H1 (cell line): ENCODE measurements around the gene WBP4. TPM values are rescaled to one million over a fixed set of nuclear protein-coding genes. Genes with fewer than 3 reads are reported as not detected.
"Not testable (repeated sequence)": the region's sequence is repeated elsewhere in the genome, so short reads cannot be mapped to it uniquely, and the experiment has no call there.

ENCODE experiments used
- CTCF ChIA-PET: fragments of 300-600 bp; sonication (Branson Sonifier 250); formaldehyde crosslinking; loops from one replicate; lab custom pipeline; 2021; ENCODE audit not compliant: partially characterized antibody; lab: Charles Lee
- POLR2A ChIA-PET: fragments of 300-600 bp; sonication (Branson Sonifier 250); formaldehyde crosslinking; loops from one replicate; lab custom pipeline; 2021; ENCODE audit warnings: inconsistent platforms; ENCODE audit not compliant: partially characterized antibody; lab: Charles Lee
- DNase-seq, 2 experiments: peaks; one replicate each; pipeline versions ENCODE4 v3.0.0 to v3.0.0-alpha.2; 2010 to 2022; ENCODE audit warnings: low spot score in 2 of 2, low read depth in 1 of 2, mixed read lengths in 1 of 2
- FAIRE-seq: peaks from 2 replicates; lab custom pipeline; 2011; peaks lifted over from hg19 to GRCh38; lab: Jason Lieb, UNC
- H2AFZ ChIP-seq: 2 replicates; pipeline ENCODE4 v1.8.1; 2012; ENCODE audit warnings: low read length, inconsistent platforms
- H2AK5ac ChIP-seq: 2 replicates; pipeline ENCODE4 v1.6.1; 2013; ENCODE audit warnings: low read depth, low read length
- H2BK120ac ChIP-seq: replicated peaks from 2 replicates; pipeline ENCODE3; 2013; ENCODE audit warnings: low read depth, low read length, inconsistent platforms
- H2BK12ac ChIP-seq: 2 replicates; pipeline ENCODE4 v1.6.1; 2013; ENCODE audit warnings: low read depth, low read length
- H2BK15ac ChIP-seq: 2 replicates; pipeline ENCODE4 v1.6.1; 2013; ENCODE audit warnings: low read length
- H2BK20ac ChIP-seq: 2 replicates; pipeline ENCODE4 v1.6.1; 2013; ENCODE audit warnings: low read length
- H2BK5ac ChIP-seq: 2 replicates; pipeline ENCODE4 v1.6.1; 2013; ENCODE audit warnings: low read depth, low read length
- H3K14ac ChIP-seq: 2 replicates; pipeline ENCODE4 v1.6.1; 2013; ENCODE audit warnings: inconsistent platforms; ENCODE audit not compliant: insufficient read length
- H3K18ac ChIP-seq: 2 replicates; pipeline ENCODE4 v1.6.1; 2013; ENCODE audit warnings: low read length; ENCODE audit errors: extremely low read depth
- H3K23ac ChIP-seq: 2 replicates; pipeline ENCODE4 v1.6.1; 2013; ENCODE audit warnings: inconsistent platforms; ENCODE audit not compliant: insufficient read length
- H3K23me2 ChIP-seq: 2 replicates; pipeline ENCODE4 v1.6.1; 2013; ENCODE audit warnings: low read depth, low read length
- H3K27ac ChIP-seq: 2 replicates; pipeline ENCODE4 v1.6.1; 2011; ENCODE audit warnings: low read depth, low read length, inconsistent platforms
- H3K27me3 ChIP-seq, 4 experiments: replicated peaks in 1 of 4; 1 replicate in 1 of 4; 2 replicates in 3 of 4; pipeline versions ENCODE4 v1.6.1 to v1.8.1; 2011 to 2013; ENCODE audit warnings: low read length in 3 of 4, mild to moderate bottlenecking in 3 of 4, inconsistent platforms in 2 of 4, mixed read lengths in 2 of 4, moderate library complexity in 1 of 4; ENCODE audit not compliant: control insufficient read depth in 3 of 4, insufficient read depth in 3 of 4; ENCODE audit errors: extremely low read depth in 1 of 4
- H3K36me3 ChIP-seq, 4 experiments: 2 replicates each; pipeline versions ENCODE4 v1.6.1 to v1.8.1; 2011 to 2013; ENCODE audit warnings: mild to moderate bottlenecking in 4 of 4, low read length in 3 of 4, moderate library complexity in 2 of 4, control low read depth in 1 of 4, inconsistent platforms in 1 of 4; ENCODE audit not compliant: insufficient read depth in 4 of 4, control insufficient read depth in 2 of 4
- H3K4ac ChIP-seq: replicated peaks from 2 replicates; pipeline ENCODE3; 2013; ENCODE audit warnings: low read length, low read depth, mixed read lengths, inconsistent platforms; ENCODE audit not compliant: insufficient read length
- H3K4me1 ChIP-seq, 4 experiments: replicated peaks in 1 of 4; 1 replicate in 1 of 4; 2 replicates in 3 of 4; pipeline versions ENCODE4 v1.6.1 to v1.8.1; 2011 to 2013; ENCODE audit warnings: low read length in 3 of 4, inconsistent platforms in 2 of 4, mixed read lengths in 1 of 4; ENCODE audit not compliant: insufficient read depth in 4 of 4, control insufficient read depth in 3 of 4
- H3K4me2 ChIP-seq, 2 experiments: 2 replicates each; pipeline versions ENCODE4 v1.6.1 to v1.8.1; 2011 to 2013; ENCODE audit warnings: low read depth in 2 of 2, low read length in 2 of 2, control low read depth in 1 of 2, inconsistent platforms in 1 of 2, mild to moderate bottlenecking in 1 of 2; ENCODE audit not compliant: insufficient read depth in 1 of 2
- H3K4me3 ChIP-seq, 4 experiments: fragments of 200-600, 300-600 bp in 1 of 4; sonication (generic), shearing (Covaris generic), sonication (Bioruptor Twin) in 1 of 4; 2 replicates each; pipeline versions ENCODE4 v1.5.1 to v1.8.1; 2011 to 2016; ENCODE audit warnings: low read length in 4 of 4, low read depth in 3 of 4, control low read depth in 2 of 4, inconsistent platforms in 2 of 4, mild to moderate bottlenecking in 2 of 4, mixed read lengths in 1 of 4, moderate library complexity in 1 of 4; ENCODE audit not compliant: insufficient read depth in 2 of 4; ENCODE audit errors: extremely low read depth in 1 of 4
- H3K56ac ChIP-seq: replicated peaks from 2 replicates; pipeline ENCODE3; 2013; ENCODE audit warnings: low read depth, mild to moderate bottlenecking, mixed read lengths, low read length, inconsistent platforms; ENCODE audit not compliant: insufficient read length
- H3K79me1 ChIP-seq: 2 replicates; pipeline ENCODE4 v1.6.1; 2013; ENCODE audit warnings: low read depth, low read length, control low read depth
- H3K79me2 ChIP-seq, 2 experiments: 2 replicates each; pipeline versions ENCODE4 v1.6.1 to v1.8.1; 2012 to 2013; ENCODE audit warnings: low read length in 2 of 2, mild to moderate bottlenecking in 2 of 2, inconsistent platforms in 1 of 2; ENCODE audit not compliant: insufficient read depth in 2 of 2, control insufficient read depth in 1 of 2
- H3K9ac ChIP-seq, 4 experiments: replicated peaks in 1 of 4; 1 replicate in 1 of 4; 2 replicates in 3 of 4; pipeline versions ENCODE4 v1.6.1 to v1.8.1; 2011 to 2013; ENCODE audit warnings: low read depth in 3 of 4, low read length in 3 of 4, control low read depth in 2 of 4, mild to moderate bottlenecking in 2 of 4, moderate library complexity in 2 of 4, inconsistent platforms in 1 of 4; ENCODE audit errors: extremely low read depth in 1 of 4
- H3K9me3 ChIP-seq, 2 experiments: 2 replicates each; pipeline versions ENCODE4 v1.6.1 to v1.8.1; 2012 to 2013; ENCODE audit warnings: mild to moderate bottlenecking in 2 of 2, moderate library complexity in 2 of 2, control low read depth in 1 of 2, inconsistent platforms in 1 of 2, low read depth in 1 of 2, low read length in 1 of 2, mixed read lengths in 1 of 2; ENCODE audit not compliant: insufficient read depth in 2 of 2
- H4K20me1 ChIP-seq, 2 experiments: replicated peaks in 1 of 2; 2 replicates each; pipeline versions ENCODE3 to v1.8.1; 2011 to 2013; ENCODE audit warnings: inconsistent platforms in 2 of 2, low read length in 2 of 2, mild to moderate bottlenecking in 1 of 2; ENCODE audit not compliant: insufficient read depth in 2 of 2, control insufficient read depth in 1 of 2
- H4K5ac ChIP-seq: 2 replicates; pipeline ENCODE4 v1.6.1; 2013; ENCODE audit warnings: low read length, low read depth, mixed read lengths, inconsistent platforms; ENCODE audit not compliant: insufficient read length
- H4K8ac ChIP-seq: 2 replicates; pipeline ENCODE4 v1.8.0; 2013; ENCODE audit warnings: mild to moderate bottlenecking, moderate library complexity, low read length, inconsistent platforms; ENCODE audit not compliant: insufficient read depth; ENCODE audit errors: extremely low read depth
- H4K91ac ChIP-seq: replicated peaks from 2 replicates; pipeline ENCODE3; 2013; ENCODE audit warnings: low read length, mixed read lengths, inconsistent platforms; ENCODE audit not compliant: insufficient read length
- WGBS, 2 experiments: shearing (Covaris generic) in 1 of 2; methylation state at CpG; one replicate each; pipeline versions ENCODE4 v1.1.6 to v1.1.7; 2013 to 2015; ENCODE audit warnings: low lambda C conversion rate in 2 of 2, mixed read lengths in 2 of 2, inconsistent platforms in 1 of 2, low coverage in 1 of 2, missing lambda C conversion rate in 1 of 2; ENCODE audit not compliant: insufficient replicate concordance in 2 of 2, insufficient coverage in 1 of 2, insufficient read length in 1 of 2; ENCODE audit errors: extremely low coverage in 1 of 2, missing lambda C conversion rate in 1 of 2; 5-methylcytosine and 5-hydroxymethylcytosine counted together
- polyA plus RNA-seq, 7 experiments: library from polyadenylated mRNA; depleted of rRNA in 3 of 7; stranded (reverse) in 5 of 7; unstranded in 2 of 7; fragments of >200 nt in 5 of 7; fragments of 200-250 nt in 2 of 7; gene quantifications; 1 replicate in 5 of 7; 2 replicates in 1 of 7; 4 replicates in 1 of 7; pipeline versions ENCODE4 v1.2.1 to v1.2.3, GENCODE V29; 2011 to 2013; ENCODE audit warnings: missing spikeins in 2 of 7, mixed read lengths in 2 of 7
- total RNA-seq: library from RNA; stranded (reverse); fragmentation: NEBNext Ultra II Directional; extraction: Animal tissue kit (Norgen Biotek cat#: 25700); gene quantifications from 2 replicates; pipeline ENCODE4 v1.2.1, GENCODE V29; 2021

Gene WBP4
- total and polyA plus RNA-seq, 2 of the 8 experiments (the other 6 are each of a cell fraction or from before 2014, with no cell fraction given), result 3.0 to 10.0 TPM

DNA sequence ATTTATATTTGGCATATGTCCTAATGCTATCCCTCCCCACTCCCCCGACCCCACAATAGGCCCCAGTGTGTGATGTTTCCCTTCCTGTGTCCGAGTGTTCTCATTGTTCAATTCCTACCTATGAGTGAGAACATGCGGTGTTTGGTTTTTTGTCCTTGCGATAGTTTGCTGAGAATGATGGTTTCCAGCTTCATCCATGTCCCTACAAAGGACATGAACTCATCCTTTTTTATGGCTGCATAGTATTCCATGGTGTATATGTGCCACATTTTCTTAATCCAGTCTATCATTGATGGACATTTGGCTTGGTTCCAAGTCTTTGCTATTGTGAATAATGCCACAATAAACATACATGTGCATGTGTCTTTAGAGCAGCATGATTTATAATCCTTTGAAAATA is 18.9 kb upstream of the WBP4 start:
- H3K18ac ChIP-seq, H2AK5ac ChIP-seq, H2BK15ac ChIP-seq, H2BK20ac ChIP-seq, H3K79me1 ChIP-seq, H2BK5ac ChIP-seq, H3K36me3 ChIP-seq, H3K23me2 ChIP-seq, H2BK120ac ChIP-seq, H3K79me2 ChIP-seq, H4K91ac ChIP-seq, H3K23ac ChIP-seq, H3K27me3 ChIP-seq, DNase-seq, POLR2A ChIA-PET, H3K27ac ChIP-seq, H4K5ac ChIP-seq, H3K4me2 ChIP-seq, H3K9ac ChIP-seq, H4K8ac ChIP-seq, H2AFZ ChIP-seq, H3K4ac ChIP-seq, FAIRE-seq, H3K56ac ChIP-seq, H3K4me1 ChIP-seq, H4K20me1 ChIP-seq, H3K14ac ChIP-seq, H2BK12ac ChIP-seq, H3K9me3 ChIP-seq, H3K4me3 ChIP-seq: not testable (repeated sequence)
- 87% methylated on average over 4 of the region's 4 CpGs; no CpG with 5 or more reads in 1 of the 2 experiments for WGBS, 2 experiments
- CTCF ChIA-PET, result interaction anchor here (1.2 kb wide), 1 partner anchor 13 kb away, joined by 4 read pairs; no protein-coding TSS in a partner anchor
